Activated CD4-positive, alpha-beta T cell treated with anti-CD3 and anti-CD28 coated beads, Interleukin-2, amount 50 U/mL, for 24 hours (primary cell): ENCODE results near the gene ST7.

Experiments
- DNase-seq, 2 donors: peaks; one replicate each; pipeline ENCODE4 v3.0.0-alpha.2; 2020; ENCODE audit warnings: low read depth in 1 of 2, low spot score in 1 of 2

Gene ST7

DNA sequence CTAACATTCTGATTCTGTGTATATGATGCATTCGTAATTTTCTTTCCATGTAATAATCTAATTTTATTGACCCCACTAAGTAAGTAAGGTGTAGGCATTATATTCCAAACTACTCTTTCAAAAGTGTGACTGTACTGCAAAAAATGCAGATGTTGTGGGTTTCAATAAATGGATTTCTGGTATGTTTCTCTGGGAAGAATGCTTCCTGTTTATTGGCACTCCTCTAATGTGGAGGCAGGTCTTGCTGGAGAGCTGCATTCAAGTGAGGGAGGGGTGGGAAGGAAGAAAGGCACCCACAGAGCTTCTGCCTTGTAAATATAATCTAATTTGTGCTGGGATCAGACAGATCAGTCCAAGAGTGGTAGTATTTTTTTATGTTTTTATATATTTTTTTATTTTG lies 23.9 kb downstream of the ST7 start:
- DNase-seq = no peak

GRCh38 chr7:116978006-116978405 lies 24.7 kb downstream of the ST7 start:
- DNase-seq = no peak

- no peak for DNase-seq
Observed at GRCh38 chr7:116979430-116979829, 26.1 kb downstream of the ST7 start.

DNA sequence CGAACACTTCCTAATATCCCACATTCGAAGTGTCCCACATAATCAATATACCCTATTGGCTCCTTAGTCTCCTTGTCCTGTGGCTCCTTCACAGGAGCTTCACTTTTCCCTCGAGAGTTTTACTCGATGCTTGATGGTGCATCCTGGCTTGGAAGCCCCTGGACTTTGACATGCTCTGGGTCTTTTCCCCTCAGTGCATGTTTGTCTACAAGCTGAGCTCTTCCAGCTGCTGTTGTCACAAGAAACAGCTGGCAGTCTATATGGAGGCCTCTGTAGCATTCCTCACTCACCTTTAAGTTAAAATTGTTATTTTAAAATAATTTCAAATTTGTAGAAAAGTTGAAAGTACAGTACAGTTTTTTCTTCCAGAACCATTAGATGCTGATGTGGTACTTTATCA lies 27.1 kb downstream of the ST7 start:
- DNase-seq = no peak

GRCh38 chr7:116981939-116982338 lies 28.6 kb downstream of the ST7 start:
- DNase-seq = no peak

DNA sequence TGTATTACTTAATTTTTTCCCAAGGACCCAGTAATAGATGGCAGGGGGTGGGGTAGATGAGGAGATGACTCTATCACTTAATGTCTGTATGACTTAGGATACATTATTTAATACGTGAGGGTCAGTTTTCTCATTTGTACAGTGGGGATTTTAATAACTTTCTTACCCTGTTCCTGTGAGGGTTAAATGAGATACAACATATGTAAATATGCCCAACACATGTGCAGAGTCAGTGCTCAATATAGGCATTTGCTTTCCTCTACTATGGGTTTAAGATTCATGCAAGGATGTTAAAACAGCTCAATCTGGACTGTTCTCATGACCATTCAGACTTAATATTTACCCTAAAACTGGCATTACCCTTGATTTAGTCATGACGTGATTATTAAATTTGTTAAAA lies 31.2 kb downstream of the ST7 start:
- DNase-seq = no peak

GRCh38 chr7:116984917-116985316 lies 31.6 kb downstream of the ST7 start:
- no peak for DNase-seq

DNA sequence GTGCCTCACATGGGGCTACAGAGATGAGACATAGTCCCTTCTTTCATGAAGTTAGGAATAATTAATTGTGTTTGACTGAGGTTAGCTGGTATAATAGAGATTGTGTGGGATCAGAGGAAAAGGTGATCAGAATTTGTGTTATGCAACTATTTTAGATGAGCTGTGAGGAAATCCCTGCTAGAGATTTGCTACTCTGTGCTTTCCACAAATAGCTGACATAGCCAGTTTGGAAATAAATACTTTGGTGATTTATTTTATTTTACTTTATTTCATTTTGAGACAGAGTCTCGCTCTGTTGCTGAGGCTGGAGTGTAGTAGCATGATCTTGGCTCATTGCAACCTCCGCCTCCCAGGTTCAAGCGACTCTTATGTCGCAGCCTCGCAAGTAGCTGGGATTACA lies 32.3 kb downstream of the ST7 start:
- no peak for DNase-seq

- DNase-seq = no peak
Observed at GRCh38 chr7:116986611-116987565, 33.6 kb downstream of the ST7 start.

- DNase-seq = no peak
Observed at GRCh38 chr7:116988363-116988989, 35.2 kb downstream of the ST7 start.

DNA sequence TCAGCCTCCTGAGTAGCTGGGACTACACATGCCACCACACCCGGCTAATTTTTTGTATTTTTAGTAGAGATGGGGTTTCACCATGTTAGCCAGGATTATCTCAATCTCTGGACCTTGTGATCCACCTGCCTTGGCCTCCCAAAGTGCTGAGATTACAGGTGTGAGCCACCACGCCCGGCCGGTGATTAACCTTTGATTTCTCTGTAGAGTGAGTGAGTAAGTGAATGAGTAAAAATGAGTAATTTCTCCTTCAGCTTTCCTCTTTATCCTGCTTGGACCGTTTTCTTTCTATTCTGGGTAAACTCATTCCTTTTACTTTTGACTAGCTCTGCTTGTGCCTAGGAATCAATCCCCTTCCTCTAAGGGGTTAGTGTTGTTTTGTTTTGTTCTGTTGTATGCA lies 36.8 kb downstream of the ST7 start:
- no peak for DNase-seq

GRCh38 chr7:116991233-116991632 lies 37.9 kb downstream of the ST7 start:
- no peak for DNase-seq

DNA sequence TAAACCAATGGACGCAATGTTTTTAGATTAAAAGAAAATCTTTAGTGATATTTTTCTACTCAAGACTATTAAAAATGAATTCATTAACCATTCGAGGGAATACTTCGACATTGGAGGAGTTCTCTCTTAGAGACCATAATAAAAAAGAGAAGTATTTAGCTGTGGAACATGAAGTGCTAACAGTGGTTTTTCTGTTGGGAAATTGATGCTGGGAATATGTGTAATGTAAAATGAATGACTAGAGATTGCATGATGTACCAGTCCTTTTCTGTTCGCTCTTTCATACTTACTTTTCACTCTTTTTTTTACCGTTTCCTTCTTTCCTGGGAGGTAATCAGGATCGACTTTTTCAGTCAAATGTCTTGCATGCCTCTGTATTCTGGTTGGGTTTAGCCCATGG lies 41.3 kb downstream of the ST7 start:
- DNase-seq = no peak

DNA sequence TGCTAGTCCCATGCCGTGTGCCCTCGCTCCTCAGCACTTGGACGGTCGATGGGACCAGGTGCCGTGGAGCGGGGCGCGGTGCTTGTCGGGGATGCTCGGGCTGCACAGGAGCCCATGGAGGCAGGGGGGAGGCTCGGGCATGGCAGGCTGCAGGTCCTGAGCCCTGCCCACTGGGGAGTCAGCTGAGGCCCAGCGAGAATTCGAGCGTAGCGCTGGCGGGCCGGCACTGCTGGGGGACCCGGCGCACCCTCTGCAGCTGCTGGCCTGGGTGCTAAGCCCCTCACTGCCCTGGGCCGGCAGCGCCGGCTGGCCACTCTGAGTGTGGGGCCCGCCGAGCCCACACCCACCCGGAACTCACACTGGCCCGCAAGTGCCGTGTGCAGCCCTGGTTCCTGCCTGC lies 44.7 kb downstream of the ST7 start:
- DNase-seq = no peak

GRCh38 chr7:116998567-116999175 lies 45.4 kb downstream of the ST7 start:
- DNase-seq = no peak

DNA sequence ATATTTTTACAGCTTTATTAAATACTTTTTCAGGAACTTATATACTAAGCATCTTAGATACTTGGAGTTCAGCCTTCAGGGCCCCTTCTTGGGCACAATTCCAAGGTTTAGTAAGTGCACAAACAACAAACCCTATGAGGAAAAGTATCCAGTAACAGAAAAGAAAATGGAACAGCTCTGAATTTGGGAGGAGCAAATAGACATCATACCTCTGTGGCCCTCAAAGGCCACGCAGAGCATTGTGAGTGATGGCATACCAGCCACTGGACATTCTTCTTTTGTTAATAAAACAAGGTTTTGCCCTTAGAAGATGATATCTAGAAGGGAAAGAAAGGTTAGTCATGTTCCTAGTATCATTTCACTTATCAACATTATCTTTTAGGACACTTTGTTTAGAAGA lies 46.0 kb downstream of the ST7 start:
- no peak for DNase-seq

DNA sequence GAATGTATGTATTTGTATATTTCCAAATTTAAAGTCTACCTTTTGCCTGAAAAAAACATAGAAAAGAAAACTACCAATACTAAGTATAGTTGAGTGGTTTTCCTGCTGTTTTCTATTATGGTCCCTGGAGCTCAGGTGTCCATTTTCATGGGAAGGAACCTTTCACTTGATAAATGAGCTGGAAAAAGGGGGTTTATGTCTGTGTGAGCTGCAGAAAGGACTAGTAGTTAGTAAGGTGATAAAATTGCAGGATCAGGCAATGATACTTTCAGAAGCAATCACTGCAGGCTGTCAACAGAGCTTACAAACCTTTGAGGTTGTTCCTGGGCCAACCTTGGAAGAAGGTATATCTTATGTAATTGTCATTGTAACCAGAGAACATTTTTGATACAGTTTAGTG lies 48.0 kb downstream of the ST7 start:
- no peak for DNase-seq

GRCh38 chr7:117004899-117005298 lies 51.6 kb downstream of the ST7 start:
- DNase-seq = no peak

GRCh38 chr7:117005449-117005848 lies 52.1 kb downstream of the ST7 start:
- DNase-seq = no peak

- DNase-seq = no peak
Observed at GRCh38 chr7:117006907-117007684, 53.8 kb downstream of the ST7 start.

GRCh38 chr7:117008118-117008885 lies 55.0 kb downstream of the ST7 start:
- DNase-seq = no peak
